GM12878 (cell line): ENCODE results near the gene IFNE. TPM values are rescaled to one million over a fixed set of nuclear protein-coding genes. Genes with fewer than 3 reads are reported as not detected.

Experiments
- ATAC-seq: fragments of 200-7000 bp; cut with Tn5 transposase; 3 replicates; pipeline ENCODE4 v1.9.1; 2020; ENCODE audit warnings: mild to moderate bottlenecking, moderate library complexity
- BruUV-seq: library from RNA; stranded (reverse); fragments of 400-500 nt; replicated peaks from 2 replicates; lab custom pipeline; 2021; lab: Mats Ljungman, UMichigan
- CTCF ChIA-PET: fragments of 300-600 bp; sonication (Branson Sonifier 250); formaldehyde crosslinking; extraction: SDS; loops from one replicate; lab custom pipeline; 2021; ENCODE audit warnings: inconsistent platforms; lab: Yijun Ruan, JAX
- POLR2A ChIA-PET: fragments of 350-600 bp; formaldehyde crosslinking; extraction: SDS; loops from one replicate; lab custom pipeline; 2021; ENCODE audit warnings: inconsistent platforms; lab: Charles Lee
- RAD21 ChIA-PET: fragments of 300-600 bp; sonication (Branson Sonifier 250); formaldehyde crosslinking; loops from one replicate; lab custom pipeline; 2023; ENCODE audit warnings: antibody characterized with exemption; ENCODE audit not compliant: unreplicated experiment; lab: Charles Lee
- SMC1A ChIA-PET: fragments of 300-600 bp; sonication (Branson Sonifier 250); formaldehyde crosslinking; loops from one replicate; lab custom pipeline; 2023; ENCODE audit not compliant: unreplicated experiment, uncharacterized antibody; lab: Charles Lee
- DNase-seq: peaks from one replicate; pipeline ENCODE4 v3.0.0-alpha.2; 2011; ENCODE audit warnings: low read depth, low spot score
- FAIRE-seq: peaks from 3 replicates; lab custom pipeline; 2011; peaks lifted over from hg19 to GRCh38; lab: Jason Lieb, UNC
- H2AFZ ChIP-seq: 2 replicates; pipeline ENCODE4 v1.6.0; 2011; ENCODE audit warnings: low read depth, low read length, control low read depth; ENCODE audit not compliant: control insufficient read depth
- H3K27ac ChIP-seq: 2 replicates; pipeline ENCODE4 v1.5.1; 2011; ENCODE audit warnings: control low read depth; ENCODE audit not compliant: control insufficient read depth, insufficient read depth
- H3K27me3 ChIP-seq, 2 experiments: replicated peaks in 1 of 2; 2 replicates each; pipeline versions ENCODE4 v1.6.0 to v1.6.1; 2011; ENCODE audit warnings: low read length in 1 of 2; ENCODE audit not compliant: control insufficient read depth in 2 of 2, insufficient read depth in 2 of 2
- H3K36me3 ChIP-seq, 2 experiments: 2 replicates each; pipeline ENCODE4 v1.5.1; 2011; ENCODE audit warnings: low read length in 1 of 2; ENCODE audit not compliant: control insufficient read depth in 2 of 2, insufficient read depth in 2 of 2
- H3K4me1 ChIP-seq: 2 replicates; pipeline ENCODE4 v1.6.1; 2011; ENCODE audit warnings: mild to moderate bottlenecking, low read length, moderate library complexity, mixed read lengths; ENCODE audit not compliant: control insufficient read depth, insufficient read depth
- H3K4me2 ChIP-seq: 2 replicates; pipeline ENCODE4 v1.6.0; 2011; ENCODE audit warnings: control low read depth; ENCODE audit not compliant: control insufficient read depth, insufficient read depth
- H3K4me3 ChIP-seq: fragments of 200-600 bp; sonication (generic); 2 replicates; pipeline ENCODE4 v1.5.1; 2016
- H3K79me2 ChIP-seq: 2 replicates; pipeline ENCODE4 v1.6.0; 2011; ENCODE audit warnings: low read length; ENCODE audit not compliant: control insufficient read depth, insufficient read depth
- H3K9ac ChIP-seq: 2 replicates; pipeline ENCODE4 v1.8.0; 2011; ENCODE audit warnings: low read length, control low read depth, mixed read lengths; ENCODE audit not compliant: control insufficient read depth, insufficient read depth
- H3K9me3 ChIP-seq: replicated peaks from 3 replicates; pipeline ENCODE4 v1.5.1; 2011; ENCODE audit warnings: mild to moderate bottlenecking, low read length; ENCODE audit not compliant: control insufficient read depth, insufficient read depth
- H4K20me1 ChIP-seq: 2 replicates; pipeline ENCODE4 v1.6.0; 2011; ENCODE audit not compliant: control insufficient read depth, insufficient read depth
- CBX3 ChIP-seq: fragments of 200-600 bp; sonication (generic); IDR thresholded peaks from 2 replicates; pipeline ENCODE4 v1.6.1; 2016; ENCODE audit warnings: low read depth, borderline replicate concordance
- CHD4 ChIP-seq: fragments of 200-600 bp; sonication (generic); IDR thresholded peaks from 2 replicates; pipeline ENCODE4 v1.6.1; 2016; ENCODE audit warnings: mild to moderate bottlenecking
- ETV6 ChIP-seq, 2 experiments: fragments of 450-650 bp in 1 of 2; IDR thresholded peaks in 1 of 2; conservative IDR thresholded peaks in 1 of 2; 2 replicates each; pipeline ENCODE4 v1.6.1; 2014; ENCODE audit warnings: antibody characterized with exemption in 1 of 2, borderline replicate concordance in 1 of 2, low read depth in 1 of 2, mild to moderate bottlenecking in 1 of 2, moderate library complexity in 1 of 2
- MLLT1 ChIP-seq: fragments of 450-650 bp; IDR thresholded peaks from 2 replicates; pipeline ENCODE4 v1.6.1; 2016; ENCODE audit warnings: mild to moderate bottlenecking
- MXI1 ChIP-seq: fragments of 150-350 bp; IDR thresholded peaks from 2 replicates; pipeline ENCODE4 v1.6.1; 2011; ENCODE audit warnings: low read depth, mild to moderate bottlenecking, inconsistent platforms, low read length, improper control_type of control experiment
- WGBS: methylation state at CpG from one replicate; pipeline ENCODE4 v1.1.6; 2016; ENCODE audit warnings: low lambda C conversion rate; ENCODE audit not compliant: insufficient replicate concordance, insufficient coverage; ENCODE audit errors: missing lambda C conversion rate; 5-methylcytosine and 5-hydroxymethylcytosine counted together
- in situ Hi-C: fragments of 300-500 bp; cut with MboI; formaldehyde crosslinking; loops from 9 replicates; pipeline ENCODE4 v1.14.3; 2018; ENCODE audit warnings: mixed read lengths
- intact Hi-C: fragments of 100-400 bp; cut with micrococcal nuclease; formaldehyde crosslinking; loops from one replicate; pipeline ENCODE4 v1.14.2; 2022; ENCODE audit not compliant: unreplicated experiment
- polyA plus RNA-seq, 11 experiments: library from polyadenylated mRNA; depleted of rRNA in 4 of 11; unstranded in 6 of 11; stranded (reverse) in 5 of 11; fragments of >200 nt; fragmentation: Nextera tagmentation in 4 of 11; fragmentation: Illumina TruSeq in 1 of 11; extraction: Ambion mirVana in 4 of 11; extraction: Trizol in 1 of 11; gene quantifications; 1 replicate in 1 of 11; 2 replicates in 10 of 11; pipeline versions ENCODE4 v1.2.1 to v1.2.3, GENCODE V29; 2011 to 2016; ENCODE audit warnings: inconsistent platforms in 2 of 11, missing spikeins in 2 of 11, low read depth in 1 of 11
- total RNA-seq, 4 experiments: library from RNA; depleted of rRNA in 3 of 4; stranded (reverse); fragments of >200 nt in 3 of 4; fragmentation: Illumina TruSeq in 1 of 4; extraction: Trizol in 1 of 4; gene quantifications; 2 replicates each; pipeline versions ENCODE4 v1.2.1 to v1.2.3, GENCODE V29; 2013 to 2021

Gene IFNE
- total and polyA plus RNA-seq, 10 of the 15 experiments (the other 5 are each of a cell fraction or from before 2014, with no cell fraction given): not detected

GRCh38 chr9:21507483-21507790, 25.3 kb upstream of the IFNE start:
- FAIRE-seq (no peak), DNase-seq (no peak), ATAC-seq (no peak)
- ChIA-PET POLR2A (no interaction called here), RAD21 (no interaction called here), CTCF (interaction anchor here (1.1 kb wide), 1 partner anchor 16 kb away, joined by 3 read pairs; no protein-coding TSS in a partner anchor), SMC1A (no interaction called here)
- Histone ChIP-seq H2AFZ (no peak overlapping the region), H3K79me2 (no peaks in the 10 kb centered on the region), H3K36me3 (no peaks in the 10 kb centered on the region), H3K4me2 (no peak overlapping the region), H3K27me3 (peaks cover 0 to 2% of the 10 kb centered on the region in 2 experiments; a peak in 2 of 4 replicates), H3K9me3 (no peaks in the 10 kb centered on the region), H4K20me1 (no peaks in the 10 kb centered on the region), H3K27ac (no peak overlapping the region), H3K4me3 (no peak overlapping the region), H3K9ac (no peak overlapping the region), H3K4me1 (no peaks in the 10 kb centered on the region)
- intact Hi-C loops (no loop called here), in situ Hi-C loops (no loop called here)
- WGBS: 70% methylated on average over 3 of the region's 3 CpGs
- no TSS peak for BruUV-seq
- TF ChIP-seq MLLT1: no peak
- no peak for TF ChIP-seq CHD4
- no peak for TF ChIP-seq CBX3
- TF ChIP-seq ETV6 (conservative IDR thresholded peaks at IDR 0.05 in 1 of 2, IDR thresholded peaks at IDR 0.05 in 1 of 2; ENCODE audit: borderline replicate concordance in 1 of 2, low read depth in 1 of 2): no peak
- no peak for TF ChIP-seq MXI1
